Panc1 (cell line): ENCODE results near the gene DEFB110.

Experiments used
- POLR2AphosphoS5 ChIP-seq: IDR thresholded peaks from 2 replicates; pipeline ENCODE4 v1.6.1; 2012; ENCODE audit warnings: mild to moderate bottlenecking, low read depth, low read length, moderate library complexity
- SIN3A ChIP-seq: IDR thresholded peaks from 2 replicates; pipeline ENCODE4 v1.6.1; 2012; ENCODE audit warnings: low read depth, mild to moderate bottlenecking, low read length, moderate library complexity, borderline replicate concordance; ENCODE audit not compliant: insufficient read depth
- TCF7L2 ChIP-seq: IDR thresholded peaks from 2 replicates; pipeline ENCODE4 v1.6.1; 2011; ENCODE audit warnings: mild to moderate bottlenecking, low read depth, low read length, inconsistent platforms
- TF ChIP-seq, protein P1 (sequence below), 2 experiments: IDR thresholded peaks; 2 replicates each; pipeline ENCODE4 v1.6.1; 2011 to 2012; ENCODE audit warnings: low read depth in 2 of 2, control low read depth in 1 of 2, low read length in 1 of 2, mild to moderate bottlenecking in 1 of 2, moderate library complexity in 1 of 2; ENCODE audit not compliant: insufficient read depth in 1 of 2
- TF ChIP-seq, protein P2 (sequence below): fragments of 450-650 bp; IDR thresholded peaks from 2 replicates; pipeline ENCODE4 v1.5.1; 2017; ENCODE audit warnings: mild to moderate bottlenecking

GRCh38 chr6:50030777-50031562, 9.2 kb upstream of the DEFB110 start:
- TF ChIP-seq SIN3A (no peak), POLR2AphosphoS5 (no peak), TCF7L2 (no peak)
- TF ChIP-seq, protein P1, sequence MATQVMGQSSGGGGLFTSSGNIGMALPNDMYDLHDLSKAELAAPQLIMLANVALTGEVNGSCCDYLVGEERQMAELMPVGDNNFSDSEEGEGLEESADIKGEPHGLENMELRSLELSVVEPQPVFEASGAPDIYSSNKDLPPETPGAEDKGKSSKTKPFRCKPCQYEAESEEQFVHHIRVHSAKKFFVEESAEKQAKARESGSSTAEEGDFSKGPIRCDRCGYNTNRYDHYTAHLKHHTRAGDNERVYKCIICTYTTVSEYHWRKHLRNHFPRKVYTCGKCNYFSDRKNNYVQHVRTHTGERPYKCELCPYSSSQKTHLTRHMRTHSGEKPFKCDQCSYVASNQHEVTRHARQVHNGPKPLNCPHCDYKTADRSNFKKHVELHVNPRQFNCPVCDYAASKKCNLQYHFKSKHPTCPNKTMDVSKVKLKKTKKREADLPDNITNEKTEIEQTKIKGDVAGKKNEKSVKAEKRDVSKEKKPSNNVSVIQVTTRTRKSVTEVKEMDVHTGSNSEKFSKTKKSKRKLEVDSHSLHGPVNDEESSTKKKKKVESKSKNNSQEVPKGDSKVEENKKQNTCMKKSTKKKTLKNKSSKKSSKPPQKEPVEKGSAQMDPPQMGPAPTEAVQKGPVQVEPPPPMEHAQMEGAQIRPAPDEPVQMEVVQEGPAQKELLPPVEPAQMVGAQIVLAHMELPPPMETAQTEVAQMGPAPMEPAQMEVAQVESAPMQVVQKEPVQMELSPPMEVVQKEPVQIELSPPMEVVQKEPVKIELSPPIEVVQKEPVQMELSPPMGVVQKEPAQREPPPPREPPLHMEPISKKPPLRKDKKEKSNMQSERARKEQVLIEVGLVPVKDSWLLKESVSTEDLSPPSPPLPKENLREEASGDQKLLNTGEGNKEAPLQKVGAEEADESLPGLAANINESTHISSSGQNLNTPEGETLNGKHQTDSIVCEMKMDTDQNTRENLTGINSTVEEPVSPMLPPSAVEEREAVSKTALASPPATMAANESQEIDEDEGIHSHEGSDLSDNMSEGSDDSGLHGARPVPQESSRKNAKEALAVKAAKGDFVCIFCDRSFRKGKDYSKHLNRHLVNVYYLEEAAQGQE (IDR thresholded peaks at IDR 0.05; ENCODE audit: insufficient read depth in 1 of 2, low read depth in 2 of 2, low read length in 1 of 2) = no peak
- TF ChIP-seq, protein P2, sequence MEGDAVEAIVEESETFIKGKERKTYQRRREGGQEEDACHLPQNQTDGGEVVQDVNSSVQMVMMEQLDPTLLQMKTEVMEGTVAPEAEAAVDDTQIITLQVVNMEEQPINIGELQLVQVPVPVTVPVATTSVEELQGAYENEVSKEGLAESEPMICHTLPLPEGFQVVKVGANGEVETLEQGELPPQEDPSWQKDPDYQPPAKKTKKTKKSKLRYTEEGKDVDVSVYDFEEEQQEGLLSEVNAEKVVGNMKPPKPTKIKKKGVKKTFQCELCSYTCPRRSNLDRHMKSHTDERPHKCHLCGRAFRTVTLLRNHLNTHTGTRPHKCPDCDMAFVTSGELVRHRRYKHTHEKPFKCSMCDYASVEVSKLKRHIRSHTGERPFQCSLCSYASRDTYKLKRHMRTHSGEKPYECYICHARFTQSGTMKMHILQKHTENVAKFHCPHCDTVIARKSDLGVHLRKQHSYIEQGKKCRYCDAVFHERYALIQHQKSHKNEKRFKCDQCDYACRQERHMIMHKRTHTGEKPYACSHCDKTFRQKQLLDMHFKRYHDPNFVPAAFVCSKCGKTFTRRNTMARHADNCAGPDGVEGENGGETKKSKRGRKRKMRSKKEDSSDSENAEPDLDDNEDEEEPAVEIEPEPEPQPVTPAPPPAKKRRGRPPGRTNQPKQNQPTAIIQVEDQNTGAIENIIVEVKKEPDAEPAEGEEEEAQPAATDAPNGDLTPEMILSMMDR = peak; percentile 66
